Spleen (tissue), 7 donors: ENCODE measurements around the gene CYP2D6.
"Not testable (repeated sequence)": the region's sequence is repeated elsewhere in the genome, so short reads cannot be mapped to it uniquely, and the experiment has no call there.

Source experiments
- POLR2A ChIP-seq, 3 donors: fragments of 450-650 bp; IDR thresholded peaks; one replicate each; pipeline ENCODE4 v1.5.1; 2017; ENCODE audit warnings: antibody characterized with exemption in 3 of 3, mild to moderate bottlenecking in 1 of 3
- TF ChIP-seq, protein P1 (sequence below), 11 experiments: fragments of 200-600 bp in 7 of 11; fragments of 450-650 bp in 4 of 11; sonication (generic) in 4 of 11; IDR thresholded peaks in 8 of 11; conservative IDR thresholded peaks in 3 of 11; 1 replicate in 7 of 11; 2 replicates in 4 of 11; pipeline versions ENCODE4 v1.4.0 to v1.8.0; 2016 to 2021; ENCODE audit warnings: antibody characterized with exemption in 11 of 11, inconsistent platforms in 4 of 11, mild to moderate bottlenecking in 1 of 11
- donor health status: DM: no; HTN: no; CAD: no; lungs with moderate emphysema.
- donor health status: DM: no; HTN: no; CAD: no.
- donor health status: DM: no; HTN: no; CAD: no.

- not testable (repeated sequence) for TF ChIP-seq POLR2A (IDR thresholded peaks at IDR 0.05)
- TF ChIP-seq, protein P1, sequence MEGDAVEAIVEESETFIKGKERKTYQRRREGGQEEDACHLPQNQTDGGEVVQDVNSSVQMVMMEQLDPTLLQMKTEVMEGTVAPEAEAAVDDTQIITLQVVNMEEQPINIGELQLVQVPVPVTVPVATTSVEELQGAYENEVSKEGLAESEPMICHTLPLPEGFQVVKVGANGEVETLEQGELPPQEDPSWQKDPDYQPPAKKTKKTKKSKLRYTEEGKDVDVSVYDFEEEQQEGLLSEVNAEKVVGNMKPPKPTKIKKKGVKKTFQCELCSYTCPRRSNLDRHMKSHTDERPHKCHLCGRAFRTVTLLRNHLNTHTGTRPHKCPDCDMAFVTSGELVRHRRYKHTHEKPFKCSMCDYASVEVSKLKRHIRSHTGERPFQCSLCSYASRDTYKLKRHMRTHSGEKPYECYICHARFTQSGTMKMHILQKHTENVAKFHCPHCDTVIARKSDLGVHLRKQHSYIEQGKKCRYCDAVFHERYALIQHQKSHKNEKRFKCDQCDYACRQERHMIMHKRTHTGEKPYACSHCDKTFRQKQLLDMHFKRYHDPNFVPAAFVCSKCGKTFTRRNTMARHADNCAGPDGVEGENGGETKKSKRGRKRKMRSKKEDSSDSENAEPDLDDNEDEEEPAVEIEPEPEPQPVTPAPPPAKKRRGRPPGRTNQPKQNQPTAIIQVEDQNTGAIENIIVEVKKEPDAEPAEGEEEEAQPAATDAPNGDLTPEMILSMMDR (IDR thresholded peaks at IDR 0.05 in 8 of 11, conservative IDR thresholded peaks at IDR 0.05 in 3 of 11) = not testable (repeated sequence)
These were observed 10.2 kb downstream of the CYP2D6 start for GRCh38 chr22:42120231-42121021.
